Left lobe of liver (tissue), 2 donors: ENCODE measurements around the gene CBL. TPM values are rescaled to one million over a fixed set of nuclear protein-coding genes. Genes with fewer than 3 reads are reported as not detected.
"Not testable (repeated sequence)": the region's sequence is repeated elsewhere in the genome, so short reads cannot be mapped to it uniquely, and the experiment has no call there.

Experiments
- ATAC-seq: fragments of 200-7000 bp; cut with Tn5 transposase; one replicate; pipeline ENCODE4 v1.9.1; 2020; ENCODE audit warnings: mild to moderate bottlenecking, moderate library complexity
- DNase-seq: peaks from one replicate; pipeline ENCODE4 v3.0.0-alpha.2; 2020; ENCODE audit warnings: low spot score
- total RNA-seq: library from RNA; stranded (reverse); gene quantifications from one replicate; pipeline ENCODE4 v1.2.1, GENCODE V29; 2021
- donor health status: DM: no; HTN: no; CAD: no; lungs with moderate emphysema.
- donor health status: DM: no; HTN: yes; CAD: no.

CBL gene
- total RNA-seq = 3.2 TPM

GRCh38 chr11:119205574-119206510 lies at the start of gene CBL:
CBL (plus strand) TSS chr11:119206339; CDS start chr11:119206418, 79 bp downstream.
- DNase-seq (peak; percentile 96), ATAC-seq (peak; percentile 97)

- DNase-seq (no peak), ATAC-seq (no peak)
Measured at GRCh38 chr11:119156496-119156895, 49.6 kb upstream of the CBL start.

- DNase-seq (no peak), ATAC-seq (peak; percentile 33)
Measured at GRCh38 chr11:119157063-119157462, 49.1 kb upstream of the CBL start.

- ATAC-seq = no peak
- DNase-seq = no peak
Measured at GRCh38 chr11:119158467-119158866, 47.7 kb upstream of the CBL start.

GRCh38 chr11:119160151-119160550 lies 46.0 kb upstream of the CBL start:
- ATAC-seq = no peak
- no peak for DNase-seq

GRCh38 chr11:119161871-119162270 lies 44.3 kb upstream of the CBL start:
- ATAC-seq (no peak), DNase-seq (no peak)

GRCh38 chr11:119166368-119167076 lies 39.6 kb upstream of the CBL start:
- DNase-seq = no peak
- ATAC-seq = no peak

GRCh38 chr11:119167077-119167458 lies 39.1 kb upstream of the CBL start:
- not testable (repeated sequence) for DNase-seq, ATAC-seq

GRCh38 chr11:119167933-119168332 lies 38.2 kb upstream of the CBL start:
- no peak for ATAC-seq
- no peak for DNase-seq

- peak; percentile 97 for ATAC-seq
- peak; percentile 87 for DNase-seq
Measured at GRCh38 chr11:119168471-119169281, 37.5 kb upstream of the CBL start, which contains the start of gene NLRX1. NLRX1 (plus strand) TSS chr11:119168725; CDS start chr11:119171404, 2,679 bp downstream.

- ATAC-seq (peak; percentile 56), DNase-seq (no peak)
Measured at GRCh38 chr11:119169282-119169719, 36.8 kb upstream of the CBL start.

- ATAC-seq (no peak), DNase-seq (no peak)
Measured at GRCh38 chr11:119172513-119172912, 33.6 kb upstream of the CBL start.

GRCh38 chr11:119173453-119173852 lies 32.7 kb upstream of the CBL start:
- DNase-seq = no peak
- ATAC-seq = no peak

GRCh38 chr11:119175493-119176077 lies 30.6 kb upstream of the CBL start:
- ATAC-seq = no peak

GRCh38 chr11:119178166-119178680 lies 27.9 kb upstream of the CBL start:
- DNase-seq (no peak), ATAC-seq (no peak)

More at GRCh38 chr11:119175493-119176077, 30.6 kb upstream of the CBL start:
- no peak for DNase-seq

- ATAC-seq (no peak), DNase-seq (no peak)
Measured at GRCh38 chr11:119179342-119179741, 26.8 kb upstream of the CBL start.

GRCh38 chr11:119179983-119180382 lies 26.2 kb upstream of the CBL start:
- peak; percentile 65 for DNase-seq

GRCh38 chr11:119180729-119181676 lies 25.1 kb upstream of the CBL start:
- peak; percentile 73 for DNase-seq
- peak; percentile 77 for ATAC-seq

More at GRCh38 chr11:119179983-119180382, 26.2 kb upstream of the CBL start:
- peak; percentile 75 for ATAC-seq
